HCT116 (cell line): Measurements from ENCODE around the gene CKS2. TPM values are rescaled to one million over a fixed set of nuclear protein-coding genes. Genes with fewer than 3 reads are reported as not detected.

Experiments used
- ATAC-seq: fragments of 200-7000 bp; cut with Tn5 transposase; 2 replicates; pipeline ENCODE4 v1.9.1; 2020; ENCODE audit warnings: mild to moderate bottlenecking, moderate library complexity
- BruUV-seq: library from RNA; stranded (reverse); fragments of 400-500 nt; replicated peaks from 2 replicates; lab custom pipeline; 2021; lab: Mats Ljungman, UMichigan
- CTCF ChIA-PET: fragments of 300-600 bp; sonication (Branson Sonifier 250); formaldehyde crosslinking; loops from one replicate; lab custom pipeline; 2021; ENCODE audit warnings: antibody characterized with exemption; lab: Charles Lee
- POLR2A ChIA-PET: fragments of 300-600, 350-600 bp; sonication (Branson Sonifier 250); formaldehyde crosslinking; loops from one replicate; lab custom pipeline; 2021; ENCODE audit warnings: antibody characterized with exemption; lab: Charles Lee
- RAD21 ChIA-PET, 2 experiments: fragments of 300-600 bp; sonication (Branson Sonifier 250); formaldehyde crosslinking; loops; one replicate each; lab custom pipeline; 2023; ENCODE audit warnings: low total read pairs in 2 of 2; ENCODE audit not compliant: uncharacterized antibody in 2 of 2, unreplicated experiment in 2 of 2, low non-redundant PET in 1 of 2; lab: Charles Lee
- DNase-seq: peaks from one replicate; pipeline ENCODE4 v3.0.0-alpha.2; 2010; ENCODE audit warnings: low read depth, low spot score
- H2AFZ ChIP-seq: fragments of 200-600 bp; shearing (Covaris generic), sonication (generic); 2 replicates; pipeline ENCODE4 v1.6.1; 2017; ENCODE audit warnings: low read depth, mixed run types, mixed read lengths, antibody characterized with exemption, low read length; ENCODE audit not compliant: poor library complexity, severe bottlenecking
- H3K27ac ChIP-seq: 2 replicates; pipeline ENCODE4 v1.5.1; 2012; ENCODE audit warnings: low read depth, low read length
- H3K27me3 ChIP-seq: fragments of 200-600 bp; sonication (generic); 2 replicates; pipeline ENCODE4 v1.6.1; 2016; ENCODE audit warnings: mixed run types, low read length, mixed read lengths; ENCODE audit not compliant: insufficient read depth
- H3K36me3 ChIP-seq, 2 experiments: fragments of 200-500 bp in 1 of 2; fragments of 200-600 bp in 1 of 2; sonication (Bioruptor generic) in 1 of 2; sonication (generic) in 1 of 2; 2 replicates each; pipeline versions ENCODE4 v1.5.1 to v1.6.1; 2014 to 2016; ENCODE audit warnings: low read length in 2 of 2, inconsistent platforms in 1 of 2, mixed read lengths in 1 of 2, mixed run types in 1 of 2; ENCODE audit not compliant: insufficient read depth in 2 of 2, control insufficient read depth in 1 of 2
- H3K4me1 ChIP-seq, 2 experiments: fragments of 200-600 bp in 1 of 2; sonication (generic) in 1 of 2; 2 replicates each; pipeline versions ENCODE4 v1.5.1 to v1.6.1; 2012 to 2017; ENCODE audit warnings: low read length in 2 of 2, inconsistent platforms in 1 of 2, mild to moderate bottlenecking in 1 of 2, mixed read lengths in 1 of 2, mixed run types in 1 of 2, moderate library complexity in 1 of 2; ENCODE audit not compliant: insufficient read depth in 2 of 2, control insufficient read depth in 1 of 2
- H3K4me2 ChIP-seq: fragments of 200-600 bp; sonication (generic); 2 replicates; pipeline ENCODE4 v1.6.1; 2017; ENCODE audit warnings: mixed run types, low read length, mixed read lengths
- H3K4me3 ChIP-seq, 2 experiments: fragments of 200-600 bp in 1 of 2; sonication (generic) in 1 of 2; replicated peaks in 1 of 2; 2 replicates each; pipeline ENCODE4 v1.5.1; 2011 to 2016; ENCODE audit warnings: low read length in 2 of 2, control low read depth in 1 of 2, low read depth in 1 of 2, mild to moderate bottlenecking in 1 of 2, mixed read lengths in 1 of 2, mixed run types in 1 of 2
- H3K79me2 ChIP-seq: fragments of 200-600 bp; sonication (generic); 2 replicates; pipeline ENCODE4 v1.6.1; 2017; ENCODE audit warnings: mild to moderate bottlenecking, mixed run types, low read length, moderate library complexity, mixed read lengths; ENCODE audit not compliant: insufficient read depth
- H3K9ac ChIP-seq: fragments of 200-600 bp; sonication (generic); 2 replicates; pipeline ENCODE4 v1.6.1; 2016; ENCODE audit warnings: low read length, mixed read lengths
- H3K9me2 ChIP-seq: fragments of 200-600 bp; sonication (generic), shearing (Covaris generic); 2 replicates; pipeline ENCODE4 v1.6.1; 2017; ENCODE audit warnings: mixed run types, mild to moderate bottlenecking, moderate library complexity; ENCODE audit not compliant: insufficient read depth
- H3K9me3 ChIP-seq, 2 experiments: fragments of 200-500 bp in 1 of 2; fragments of 200-600 bp in 1 of 2; sonication (Bioruptor generic) in 1 of 2; sonication (generic) in 1 of 2; 2 replicates each; pipeline ENCODE4 v1.6.1; 2014 to 2017; ENCODE audit warnings: low read length in 2 of 2, mixed read lengths in 2 of 2, inconsistent platforms in 1 of 2, low read depth in 1 of 2, mild to moderate bottlenecking in 1 of 2, mixed run types in 1 of 2, moderate library complexity in 1 of 2; ENCODE audit not compliant: control insufficient read depth in 1 of 2, insufficient read depth in 1 of 2
- H4K20me1 ChIP-seq: fragments of 200-600 bp; sonication (generic), shearing (Covaris generic); 2 replicates; pipeline ENCODE4 v1.6.1; 2017; ENCODE audit warnings: mixed run types, mild to moderate bottlenecking, moderate library complexity; ENCODE audit not compliant: insufficient read depth
- CEBPB ChIP-seq: IDR thresholded peaks from 2 replicates; pipeline ENCODE4 v1.6.1; 2012; ENCODE audit warnings: low read depth
- EZH2phosphoT487 ChIP-seq: fragments of 200-600 bp; IDR thresholded peaks from 2 replicates; pipeline ENCODE4 v1.6.1; 2018; ENCODE audit warnings: antibody characterized with exemption, borderline replicate concordance
- JUND ChIP-seq: IDR thresholded peaks from 2 replicates; pipeline ENCODE4 v1.6.1; 2012
- RAD21 ChIP-seq: IDR thresholded peaks from 2 replicates; pipeline ENCODE4 v1.6.1; 2012; ENCODE audit warnings: low read depth, mild to moderate bottlenecking
- SIN3A ChIP-seq: IDR thresholded peaks from 2 replicates; pipeline ENCODE4 v1.6.1; 2012; ENCODE audit warnings: low read depth
- intact Hi-C: fragments of 100-400 bp; cut with micrococcal nuclease; formaldehyde crosslinking; loops from 2 replicates; pipeline ENCODE4 v1.10.0; 2022
- total RNA-seq: library from RNA; stranded (reverse); gene quantifications from one replicate; pipeline ENCODE4 v1.2.1, GENCODE V29; 2021; ENCODE audit not compliant: unreplicated experiment
- TF ChIP-seq, protein P1 (sequence below): IDR thresholded peaks from 2 replicates; pipeline ENCODE4 v1.6.1; 2011; ENCODE audit warnings: mild to moderate bottlenecking, low read length, moderate library complexity; ENCODE audit not compliant: insufficient replicate concordance; ENCODE audit errors: extremely low read depth

The CKS2 gene
- total RNA-seq, 1 experiment from 2014 or later, result 242 TPM

GRCh38 chr9:89330513-89330912 lies 19.5 kb downstream of the CKS2 start:
- ChIA-PET CTCF (no interaction called here), POLR2A (no interaction called here), RAD21 (no interaction called here)
- Histone ChIP-seq H3K9ac (no peak overlapping the region), H3K27ac (no peak overlapping the region), H3K4me3 (no peak overlapping the region), H3K9me3 (no peaks in the 10 kb centered on the region), H3K27me3 (no peaks in the 10 kb centered on the region), H4K20me1 (0 out of 2 replicates have a peak, but pooled peaks cover 3% of the 10 kb centered on the region), H3K4me2 (no peak overlapping the region), H3K36me3 (peaks cover 29 to 38% of the 10 kb centered on the region in 2 experiments; a peak in 3 of 4 replicates), H3K4me1 (no peaks in the 10 kb centered on the region), H2AFZ (no peak overlapping the region), H3K9me2 (no peaks in the 10 kb centered on the region), H3K79me2 (no peaks in the 10 kb centered on the region)
- no TSS peak for BruUV-seq
- no peak for DNase-seq
- ATAC-seq, result no peak
- intact Hi-C loops, result no loop called here
- no peak for TF ChIP-seq SIN3A
- TF ChIP-seq EZH2phosphoT487, result no peak

GRCh38 chr9:89339807-89340206 lies 28.8 kb downstream of the CKS2 start:
- BruUV-seq, result no TSS peak
- H2AFZ ChIP-seq, result no peak overlapping the region
- RAD21 ChIA-PET, result no interaction called here

More at GRCh38 chr9:89339807-89340206, 28.8 kb downstream of the CKS2 start:
- CTCF ChIA-PET, result no interaction called here
- POLR2A ChIA-PET, result no interaction called here
- DNase-seq, result no peak
- Histone ChIP-seq H3K79me2 (no peaks in the 10 kb centered on the region), H3K4me2 (no peak overlapping the region), H3K9ac (no peak overlapping the region), H3K27me3 (no peaks in the 10 kb centered on the region), H3K36me3 (peaks cover 14 to 40% of the 10 kb centered on the region in 2 experiments), H3K4me3 (no peak overlapping the region), H3K9me2 (no peaks in the 10 kb centered on the region), H3K9me3 (no peaks in the 10 kb centered on the region), H3K27ac (no peak overlapping the region), H3K4me1 (no peaks in the 10 kb centered on the region), H4K20me1 (no peaks in the 10 kb centered on the region)
- TF ChIP-seq JUND, result no peak
- TF ChIP-seq, protein P1, sequence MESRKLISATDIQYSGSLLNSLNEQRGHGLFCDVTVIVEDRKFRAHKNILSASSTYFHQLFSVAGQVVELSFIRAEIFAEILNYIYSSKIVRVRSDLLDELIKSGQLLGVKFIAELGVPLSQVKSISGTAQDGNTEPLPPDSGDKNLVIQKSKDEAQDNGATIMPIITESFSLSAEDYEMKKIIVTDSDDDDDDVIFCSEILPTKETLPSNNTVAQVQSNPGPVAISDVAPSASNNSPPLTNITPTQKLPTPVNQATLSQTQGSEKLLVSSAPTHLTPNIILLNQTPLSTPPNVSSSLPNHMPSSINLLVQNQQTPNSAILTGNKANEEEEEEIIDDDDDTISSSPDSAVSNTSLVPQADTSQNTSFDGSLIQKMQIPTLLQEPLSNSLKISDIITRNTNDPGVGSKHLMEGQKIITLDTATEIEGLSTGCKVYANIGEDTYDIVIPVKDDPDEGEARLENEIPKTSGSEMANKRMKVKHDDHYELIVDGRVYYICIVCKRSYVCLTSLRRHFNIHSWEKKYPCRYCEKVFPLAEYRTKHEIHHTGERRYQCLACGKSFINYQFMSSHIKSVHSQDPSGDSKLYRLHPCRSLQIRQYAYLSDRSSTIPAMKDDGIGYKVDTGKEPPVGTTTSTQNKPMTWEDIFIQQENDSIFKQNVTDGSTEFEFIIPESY, result no peak
- TF ChIP-seq RAD21, result no peak
- TF ChIP-seq SIN3A, result no peak
- TF ChIP-seq CEBPB, result no peak
- intact Hi-C loops, result no loop called here
- ATAC-seq, result no peak
